T follicular helper cell (primary cell): ENCODE results near the gene PWP2.
A peak's percentile ranks its signal among the peaks of the same experiment; 100 is the strongest.
"Not testable (repeated sequence)": the region's sequence is repeated elsewhere in the genome, so short reads cannot be mapped to it uniquely, and the experiment has no call there.

Experiments used
- DNase-seq: peaks from one replicate; pipeline ENCODE4 v3.0.0-alpha.2; 2020; ENCODE audit warnings: low read depth
- total RNA-seq, 2 experiments: gene quantifications; one replicate each; lab custom pipeline; 2026; lab: John Stamatoyannopoulos, UW

Gene PWP2
- 21.2 to 63.9 reads per million in 2 experiments for total RNA-seq

GRCh38 chr21:44107026-44107501 lies at the start of gene PWP2:
TSS of gene PWP2 (plus strand) at chr21:44107399. CDS start at chr21:44107417, 18 bp downstream.
- not testable (repeated sequence) for DNase-seq

GRCh38 chr21:44057960-44058651 lies 49.1 kb upstream of the PWP2 start:
- DNase-seq, result peak; percentile 33

GRCh38 chr21:44058652-44058964 lies 48.6 kb upstream of the PWP2 start:
- no peak for DNase-seq

- no peak for DNase-seq
Observed at GRCh38 chr21:44058981-44059380, 48.2 kb upstream of the PWP2 start.

GRCh38 chr21:44059710-44060109 lies 47.5 kb upstream of the PWP2 start:
- DNase-seq, result no peak

GRCh38 chr21:44062380-44062779 lies 44.8 kb upstream of the PWP2 start:
- DNase-seq, result no peak

GRCh38 chr21:44063151-44063912 lies 43.9 kb upstream of the PWP2 start:
- no peak for DNase-seq

- no peak for DNase-seq
Observed at GRCh38 chr21:44064852-44065403, 42.3 kb upstream of the PWP2 start.

- DNase-seq, result peak; percentile 84
Observed at GRCh38 chr21:44065428-44065827, 41.8 kb upstream of the PWP2 start.

GRCh38 chr21:44066116-44066515 lies 41.1 kb upstream of the PWP2 start:
- no peak for DNase-seq

GRCh38 chr21:44067011-44067839 lies 40.0 kb upstream of the PWP2 start:
- DNase-seq, result no peak

GRCh38 chr21:44070391-44070790 lies 36.8 kb upstream of the PWP2 start:
- DNase-seq, result no peak

- DNase-seq, result no peak
Observed at GRCh38 chr21:44071359-44072104, 35.7 kb upstream of the PWP2 start.

- DNase-seq, result no peak
Observed at GRCh38 chr21:44072111-44072510, 35.1 kb upstream of the PWP2 start.

GRCh38 chr21:44074315-44074958 lies 32.8 kb upstream of the PWP2 start:
- DNase-seq, result no peak

GRCh38 chr21:44076316-44076715 lies 30.9 kb upstream of the PWP2 start:
- DNase-seq, result no peak

- DNase-seq, result no peak
Observed at GRCh38 chr21:44078411-44078981, 28.7 kb upstream of the PWP2 start.

GRCh38 chr21:44079446-44079845 lies 27.8 kb upstream of the PWP2 start:
- no peak for DNase-seq

GRCh38 chr21:44079846-44080245 lies 27.4 kb upstream of the PWP2 start:
- no peak for DNase-seq

- DNase-seq, result no peak
Observed at GRCh38 chr21:44082648-44083440, 24.4 kb upstream of the PWP2 start.
